Renal cortical epithelial cell (primary cell): ENCODE measurements around the gene CSTA. TPM values are rescaled to one million over a fixed set of nuclear protein-coding genes. Genes with fewer than 3 reads are reported as not detected.

Experiments used
- DNase-seq: peaks from one replicate; pipeline ENCODE4 v3.0.0-alpha.2; 2011; ENCODE audit warnings: low read depth
- total RNA-seq: library from RNA; depleted of rRNA; stranded (reverse); fragments of >200 nt; gene quantifications from 2 replicates; pipeline ENCODE4 v1.2.3, GENCODE V29; 2014

Gene CSTA, protein sequence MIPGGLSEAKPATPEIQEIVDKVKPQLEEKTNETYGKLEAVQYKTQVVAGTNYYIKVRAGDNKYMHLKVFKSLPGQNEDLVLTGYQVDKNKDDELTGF
- not detected in 2 replicates for total RNA-seq

DNA sequence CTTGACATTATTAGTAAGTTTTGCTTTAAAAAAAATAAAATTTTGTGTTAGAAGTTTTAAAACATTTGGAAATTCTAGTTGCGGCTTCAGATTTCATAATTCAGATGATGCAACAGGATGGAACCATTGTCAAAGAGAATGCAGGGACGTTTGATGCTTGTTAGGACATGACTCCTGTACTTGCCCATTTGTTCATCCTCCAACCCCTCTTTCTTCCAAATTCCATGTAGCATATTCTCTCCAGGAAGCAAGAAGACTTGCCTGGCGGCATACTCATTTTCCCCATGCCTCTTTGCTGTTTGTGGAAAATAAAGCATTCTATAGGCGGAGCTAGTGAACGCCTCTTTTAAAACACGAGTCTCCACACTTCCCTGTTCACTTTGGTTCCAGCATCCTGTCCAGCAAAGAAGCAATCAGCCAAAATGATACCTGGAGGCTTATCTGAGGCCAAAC, at the start of gene CSTA:
Gene CSTA (plus strand): TSS at position 378 of the 453 bp plus-strand sequence. CDS start 45 bp downstream, at position 423.
- no peak for DNase-seq

DNA sequence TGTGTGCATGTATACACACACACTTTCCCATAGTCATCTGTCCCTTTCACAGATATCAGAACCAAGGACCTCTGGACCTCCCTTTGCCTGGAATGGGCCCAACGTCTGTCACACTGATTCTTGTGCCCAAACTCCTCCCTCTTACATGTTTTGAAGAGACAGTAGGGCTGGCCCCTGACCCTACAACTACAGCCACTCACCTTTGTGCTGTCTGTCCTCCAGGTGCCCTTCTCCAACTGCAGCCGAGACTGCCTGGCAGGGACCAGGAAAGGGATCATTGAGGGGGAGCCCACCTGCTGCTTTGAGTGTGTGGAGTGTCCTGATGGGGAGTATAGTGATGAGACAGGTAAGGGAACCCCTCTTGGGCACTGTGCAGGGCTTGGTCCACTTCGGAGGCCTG, 43.2 kb upstream of the CSTA start:
- DNase-seq: no peak

DNA sequence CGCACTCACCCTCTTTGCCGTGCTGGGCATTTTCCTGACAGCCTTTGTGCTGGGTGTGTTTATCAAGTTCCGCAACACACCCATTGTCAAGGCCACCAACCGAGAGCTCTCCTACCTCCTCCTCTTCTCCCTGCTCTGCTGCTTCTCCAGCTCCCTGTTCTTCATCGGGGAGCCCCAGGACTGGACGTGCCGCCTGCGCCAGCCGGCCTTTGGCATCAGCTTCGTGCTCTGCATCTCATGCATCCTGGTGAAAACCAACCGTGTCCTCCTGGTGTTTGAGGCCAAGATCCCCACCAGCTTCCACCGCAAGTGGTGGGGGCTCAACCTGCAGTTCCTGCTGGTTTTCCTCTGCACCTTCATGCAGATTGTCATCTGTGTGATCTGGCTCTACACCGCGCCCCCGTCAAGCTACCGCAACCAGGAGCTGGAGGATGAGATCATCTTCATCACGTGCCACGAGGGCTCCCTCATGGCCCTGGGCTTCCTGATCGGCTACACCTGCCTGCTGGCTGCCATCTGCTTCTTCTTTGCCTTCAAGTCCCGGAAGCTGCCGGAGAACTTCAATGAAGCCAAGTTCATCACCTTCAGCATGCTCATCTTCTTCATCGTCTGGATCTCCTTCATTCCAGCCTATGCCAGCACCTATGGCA, 41.1 kb upstream of the CSTA start:
- DNase-seq: no peak

DNA sequence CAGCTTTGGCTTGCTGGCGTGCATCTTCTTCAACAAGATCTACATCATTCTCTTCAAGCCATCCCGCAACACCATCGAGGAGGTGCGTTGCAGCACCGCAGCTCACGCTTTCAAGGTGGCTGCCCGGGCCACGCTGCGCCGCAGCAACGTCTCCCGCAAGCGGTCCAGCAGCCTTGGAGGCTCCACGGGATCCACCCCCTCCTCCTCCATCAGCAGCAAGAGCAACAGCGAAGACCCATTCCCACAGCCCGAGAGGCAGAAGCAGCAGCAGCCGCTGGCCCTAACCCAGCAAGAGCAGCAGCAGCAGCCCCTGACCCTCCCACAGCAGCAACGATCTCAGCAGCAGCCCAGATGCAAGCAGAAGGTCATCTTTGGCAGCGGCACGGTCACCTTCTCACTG, 40.6 kb upstream of the CSTA start:
- no peak for DNase-seq

DNA sequence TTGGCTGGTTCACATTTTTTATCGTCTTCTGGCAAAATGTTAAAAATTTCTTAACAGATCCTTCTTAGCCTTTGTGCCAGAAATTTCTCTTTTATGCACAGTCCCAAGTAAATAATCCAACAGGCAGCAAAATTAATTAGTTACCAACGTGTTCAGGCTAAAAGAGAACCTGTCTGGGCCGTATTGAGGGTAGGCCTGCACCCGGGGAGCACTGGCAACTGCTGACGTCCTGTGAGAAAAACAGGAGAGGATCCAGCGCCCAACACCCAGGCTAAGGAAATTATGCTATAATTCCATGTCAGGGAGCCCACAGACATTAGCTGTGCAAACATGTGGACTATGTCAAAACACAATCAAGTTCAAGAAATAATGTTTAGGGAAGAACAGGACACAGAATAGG, 30.7 kb upstream of the CSTA start:
- DNase-seq: peak; percentile 22

DNA sequence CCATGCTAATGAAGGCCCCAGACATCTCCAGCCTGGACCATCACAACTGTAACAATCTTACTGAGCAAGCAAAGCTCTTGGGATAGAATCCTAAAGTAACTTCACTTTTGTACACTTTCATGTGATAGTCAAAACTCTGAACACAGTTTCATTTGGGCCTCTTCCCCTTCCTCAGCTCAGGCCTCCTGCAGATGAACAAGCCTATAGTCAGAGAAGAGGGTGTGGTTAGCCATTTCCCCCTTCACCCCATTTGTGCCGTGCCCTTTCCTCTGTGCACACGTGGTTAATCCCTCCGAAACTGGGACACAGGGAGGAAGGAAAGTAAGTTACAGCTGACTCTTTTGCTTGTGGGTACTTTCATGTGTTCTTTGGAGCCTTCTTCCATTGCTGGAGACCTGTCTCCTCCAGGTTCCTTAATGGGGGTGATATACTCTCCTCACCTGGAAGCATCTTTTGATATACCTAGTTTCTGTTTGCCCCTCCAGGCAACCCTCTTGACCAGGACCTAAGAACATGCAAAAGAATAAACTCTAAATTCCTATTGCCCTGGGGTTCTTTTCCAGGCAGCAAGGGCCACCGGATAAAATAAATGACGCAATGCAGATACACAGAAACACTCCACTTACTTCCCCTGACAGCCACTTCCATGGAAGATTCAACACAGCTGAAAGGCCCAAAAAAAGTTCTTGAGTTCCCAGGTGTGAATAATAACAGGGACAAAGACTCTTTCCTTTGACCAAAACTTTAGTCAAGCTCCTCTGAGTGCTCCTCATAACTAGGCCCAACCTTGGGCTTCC, 29.6 kb upstream of the CSTA start:
- DNase-seq: no peak

DNA sequence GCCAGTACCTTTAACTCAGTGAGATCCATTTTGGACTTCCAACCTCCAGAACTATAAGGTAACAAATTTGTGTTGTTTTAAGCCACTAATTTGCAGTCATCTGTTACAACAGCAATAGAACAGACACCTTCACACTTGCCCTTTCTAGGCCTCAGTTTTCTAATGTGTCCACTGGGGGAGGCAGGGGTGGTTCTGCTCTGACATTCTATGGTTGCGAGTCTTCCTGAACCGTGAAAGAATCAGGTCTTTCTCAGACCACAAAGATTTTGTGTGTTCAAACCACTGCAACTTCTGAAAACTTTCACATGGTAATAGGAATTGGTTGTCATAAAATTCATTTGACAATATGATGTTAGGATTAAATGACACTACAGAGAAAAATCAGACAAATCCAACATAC, 26.8 kb upstream of the CSTA start:
- DNase-seq: peak; percentile 41

DNA sequence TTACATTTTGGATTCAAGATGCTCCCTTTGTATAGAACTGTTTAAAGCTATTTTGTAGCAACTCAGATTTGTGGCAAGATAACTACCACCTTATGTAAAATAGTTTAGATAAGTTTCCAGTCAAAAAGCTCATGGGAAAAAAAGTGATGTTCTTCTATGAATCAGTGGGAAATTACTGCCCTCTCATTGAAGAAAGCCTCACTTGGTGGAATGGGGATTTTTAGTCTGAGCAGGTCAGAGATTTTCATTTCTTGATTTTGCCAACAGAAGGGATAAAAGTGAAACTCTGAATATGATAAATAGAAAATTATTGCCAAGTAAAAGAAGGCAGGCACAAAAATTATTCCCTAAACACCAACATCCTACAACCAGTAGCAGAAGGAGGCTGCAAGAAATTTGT, 25.8 kb upstream of the CSTA start:
- DNase-seq: no peak

DNA sequence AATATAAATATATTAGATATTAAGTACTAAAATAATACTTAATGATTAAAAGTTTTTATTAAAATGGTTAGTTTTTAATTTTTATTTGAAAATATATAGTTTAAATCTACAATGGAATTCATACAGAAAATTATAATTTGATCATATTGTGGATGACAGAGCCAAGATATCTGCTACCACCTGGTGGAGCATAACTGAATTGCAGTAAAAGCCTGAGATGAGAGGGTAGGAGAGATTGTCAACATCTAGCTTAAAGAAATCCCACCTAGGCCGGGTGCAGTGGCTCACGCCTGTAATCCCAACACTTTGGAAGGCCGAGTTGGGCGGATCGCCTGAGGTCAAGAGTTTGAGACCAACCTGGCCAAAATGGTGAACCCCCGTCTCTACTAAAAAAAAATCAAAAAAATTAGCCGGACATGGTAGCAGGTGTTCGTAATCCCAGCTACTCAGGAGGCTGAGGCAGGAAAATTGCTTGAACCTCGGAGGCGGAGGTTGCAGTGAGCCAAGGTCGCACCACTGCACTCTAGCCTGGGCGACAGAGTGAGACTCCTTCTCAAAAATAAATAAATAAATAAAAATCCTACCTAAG, 25.1 kb upstream of the CSTA start:
- DNase-seq: no peak

DNA sequence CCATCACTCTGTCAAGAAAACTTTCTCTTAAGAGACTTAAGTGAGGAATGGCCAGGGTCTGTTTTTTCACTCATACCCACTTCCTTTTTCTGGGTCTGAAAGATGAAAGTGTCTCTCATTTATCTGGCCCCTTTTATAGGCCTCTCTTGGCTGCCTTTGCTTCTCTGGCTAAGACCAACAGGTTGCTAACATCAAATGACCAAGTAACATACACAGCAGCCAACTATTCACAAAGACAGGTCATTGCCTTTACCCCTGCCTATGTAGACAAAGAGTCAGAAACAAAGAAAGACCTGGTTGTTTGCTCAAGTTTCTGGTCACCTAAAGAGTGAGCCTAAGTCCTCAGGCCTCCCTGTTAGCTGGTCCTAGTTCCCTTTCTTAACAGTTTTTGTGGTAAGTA, 24.0 kb upstream of the CSTA start:
- no peak for DNase-seq

DNA sequence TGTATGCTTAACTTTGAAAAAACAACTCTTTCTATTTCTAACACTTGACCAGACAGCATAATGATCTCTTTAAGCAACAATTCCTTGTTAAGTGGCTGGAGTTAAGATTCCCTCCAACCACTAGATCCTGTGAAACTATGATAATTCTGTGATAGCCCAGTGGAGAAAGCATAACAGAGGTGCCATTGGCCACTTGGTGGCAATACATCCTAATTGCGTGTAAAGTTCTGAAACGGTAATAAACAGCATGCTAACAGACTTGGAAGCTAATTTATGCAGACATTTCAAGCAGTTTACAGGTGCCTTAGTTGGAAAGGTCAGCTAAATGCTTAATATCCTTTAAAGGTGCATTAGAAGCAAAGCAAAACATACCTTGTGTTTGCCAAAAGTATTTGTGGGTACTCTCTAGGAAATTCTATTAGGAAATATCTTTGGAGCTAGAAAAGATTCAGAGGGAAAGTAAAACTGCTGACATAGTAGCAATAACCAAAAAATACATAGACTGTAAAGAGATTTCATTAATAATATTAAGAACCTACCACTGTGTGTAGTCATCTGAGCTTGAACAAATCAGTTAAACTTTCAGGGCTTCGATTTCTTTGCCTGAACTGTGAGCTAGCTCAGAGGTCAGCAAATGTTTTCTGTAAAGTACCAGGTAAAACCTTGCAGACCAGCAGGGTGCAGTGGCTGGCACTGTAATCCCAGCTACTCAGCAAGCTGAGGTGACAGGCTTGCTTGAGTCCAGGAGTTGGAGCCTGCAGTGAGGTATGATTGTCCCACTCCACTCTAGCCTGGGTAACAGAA, 19.0 kb upstream of the CSTA start:
- peak; percentile 55 for DNase-seq

DNA sequence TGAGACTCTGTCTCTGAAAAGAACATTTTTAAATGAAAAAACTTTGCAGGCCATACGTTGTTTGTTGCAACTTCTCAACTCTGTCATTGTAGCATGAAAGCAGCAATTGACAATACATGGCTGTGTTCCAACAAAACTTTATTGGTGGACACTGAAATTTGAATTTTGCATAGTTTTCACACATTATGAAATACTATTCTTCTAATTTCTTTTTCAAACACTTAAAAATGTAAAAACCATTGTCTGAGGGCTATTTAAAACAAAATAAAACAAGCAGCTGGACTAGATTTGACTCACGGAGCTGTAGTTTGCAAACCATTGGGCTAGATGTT, 18.5 kb upstream of the CSTA start:
- DNase-seq: no peak

DNA sequence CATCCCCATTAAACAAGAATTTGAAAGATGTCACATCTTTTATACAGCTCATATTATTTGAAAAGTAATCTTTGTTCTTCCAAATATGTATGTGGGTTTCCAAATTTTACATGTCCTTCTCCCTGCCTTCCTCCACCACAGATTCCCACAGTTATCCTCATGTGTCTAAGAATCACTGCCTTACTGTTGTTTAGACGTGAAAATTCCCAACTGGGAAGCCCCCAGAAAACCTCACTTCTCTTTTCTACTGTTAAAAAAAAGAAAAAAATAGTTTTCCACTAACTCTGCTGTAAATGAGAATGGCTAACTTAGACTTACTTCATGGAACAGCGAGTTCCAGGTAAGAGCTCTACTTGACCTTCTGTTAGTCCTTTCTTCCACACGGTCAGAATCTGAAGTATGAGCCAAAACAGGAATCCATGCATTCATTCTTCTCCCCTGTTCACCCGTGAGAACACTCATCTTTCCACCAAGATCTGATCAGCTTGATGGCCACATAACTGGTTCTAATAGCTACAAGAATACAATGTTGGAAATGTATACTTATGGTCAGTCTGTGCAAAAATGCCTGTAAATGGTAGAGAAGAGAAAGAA, 17.9 kb upstream of the CSTA start:
- DNase-seq: no peak

DNA sequence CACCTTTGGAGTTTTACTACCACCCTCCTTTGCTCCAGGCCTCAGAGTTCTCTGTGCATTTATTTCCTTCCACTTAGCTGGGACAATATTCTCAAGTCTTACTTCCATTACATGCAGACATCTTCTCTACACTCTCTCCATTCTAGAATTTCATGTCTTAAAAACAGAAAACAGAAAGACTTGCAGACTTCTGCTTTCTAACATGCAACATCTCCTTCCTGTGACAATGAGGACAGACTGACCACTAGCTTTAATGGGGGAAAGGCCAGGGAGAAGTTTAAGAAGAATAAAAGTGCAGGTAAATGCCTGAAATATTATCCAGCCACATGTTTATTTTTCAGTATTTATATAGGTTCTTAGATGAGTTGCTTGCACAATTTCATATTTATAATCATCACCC, 17.1 kb upstream of the CSTA start:
- no peak for DNase-seq

DNA sequence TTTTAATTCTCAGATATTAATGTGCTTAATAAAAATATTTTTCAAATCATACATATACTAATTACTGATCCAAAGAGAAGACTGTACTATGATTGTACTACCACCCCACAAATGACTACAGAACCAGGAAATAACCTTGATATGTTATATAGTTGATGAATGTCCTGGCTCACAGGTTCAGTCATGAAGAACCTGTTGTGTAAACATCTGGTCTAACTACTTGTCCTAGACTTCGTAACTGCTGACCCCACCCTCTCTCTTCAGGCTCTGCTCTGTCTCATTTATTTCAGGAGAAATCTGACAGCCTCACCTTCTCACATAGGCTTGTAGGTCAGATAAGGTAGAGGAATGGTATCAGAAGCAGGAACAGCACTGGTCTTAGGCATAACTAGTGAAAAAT, 14.7 kb upstream of the CSTA start:
- DNase-seq: peak; percentile 68

DNA sequence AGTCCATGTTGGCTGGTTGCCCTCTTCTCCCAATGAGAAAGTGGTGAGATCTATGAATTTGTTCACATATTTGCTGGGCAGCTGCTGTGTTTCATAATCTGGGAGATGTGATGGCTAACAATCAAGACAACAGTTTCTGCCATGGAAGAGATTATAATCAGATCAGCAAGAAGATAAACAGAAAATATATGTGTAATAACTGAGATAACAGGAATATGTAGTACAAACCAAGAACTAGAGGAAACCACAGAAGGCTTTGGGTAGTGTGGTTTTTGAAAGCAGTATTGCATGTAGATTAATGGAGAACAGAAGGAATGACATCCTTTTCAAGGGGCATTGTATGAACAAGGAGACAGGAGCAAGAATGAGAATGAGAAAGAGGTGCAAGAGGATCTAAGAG, 12.2 kb upstream of the CSTA start:
- DNase-seq: no peak

DNA sequence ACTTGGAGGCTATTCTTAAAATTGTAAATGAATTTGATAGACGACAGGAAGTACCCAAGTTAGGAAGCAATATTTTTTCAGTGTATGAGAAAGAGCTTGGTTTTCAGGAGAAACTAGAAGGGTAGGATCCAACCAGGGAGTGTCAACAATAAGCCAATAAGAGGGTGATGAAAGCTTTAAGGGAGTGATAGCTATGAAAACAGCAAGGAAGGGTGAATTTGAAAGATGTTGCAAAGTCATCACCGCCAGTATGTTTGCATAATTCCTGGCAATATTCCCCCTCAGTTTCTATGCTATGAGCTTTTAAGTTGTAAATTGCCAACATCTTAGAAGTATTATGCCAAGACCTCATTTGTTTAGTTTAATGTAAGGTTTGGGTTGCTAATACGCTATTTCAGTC, 11.8 kb upstream of the CSTA start:
- no peak for DNase-seq

DNA sequence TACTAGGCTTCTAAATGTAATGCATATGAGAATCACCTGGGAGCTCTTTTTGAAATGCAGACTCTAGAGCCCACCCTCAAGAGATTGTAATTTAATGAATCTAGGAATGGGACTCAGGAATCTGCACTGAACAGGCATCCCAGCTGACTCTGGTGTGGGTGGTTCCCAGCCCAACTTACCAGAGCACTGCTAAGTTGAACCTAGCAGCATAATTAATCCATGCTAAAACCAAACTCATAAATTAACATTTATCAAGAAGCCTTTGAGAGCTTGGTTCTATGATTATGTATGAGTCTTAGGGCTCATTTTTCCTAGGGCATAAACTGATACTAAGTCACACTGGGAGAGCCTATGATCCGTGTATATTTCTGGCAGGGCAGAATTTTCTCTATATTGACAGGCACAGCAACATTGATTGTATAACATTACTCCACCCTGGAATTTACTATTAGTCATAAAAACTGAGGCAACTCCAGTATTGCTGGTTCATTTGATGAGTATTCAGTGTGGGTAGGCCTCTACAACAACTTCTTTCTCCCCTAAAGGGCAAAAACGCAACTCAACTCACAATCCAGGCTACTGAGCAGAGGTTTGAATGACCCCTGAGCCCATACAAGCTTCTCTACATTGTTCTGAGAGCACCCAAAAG, 10.7 kb upstream of the CSTA start:
- peak; percentile 18 for DNase-seq

DNA sequence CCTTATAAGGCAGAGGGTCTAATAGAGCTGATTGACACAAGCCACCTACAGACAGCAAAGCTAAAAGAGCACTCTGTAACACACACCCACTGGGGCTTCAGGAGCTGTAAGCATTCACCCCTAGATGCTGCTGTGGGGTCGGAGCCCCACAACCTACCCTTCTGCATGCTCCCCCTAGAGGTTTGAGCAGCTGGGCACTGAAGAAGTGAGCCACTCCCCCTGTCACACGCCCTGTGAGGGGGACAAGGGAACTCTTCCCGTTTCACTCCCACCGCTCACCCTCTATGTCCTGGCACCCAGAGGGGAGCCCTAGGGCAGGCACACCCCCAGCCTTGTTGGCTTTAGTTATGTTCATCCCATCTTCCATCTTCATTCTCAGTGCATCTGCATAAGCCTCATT, 9.4 kb upstream of the CSTA start:
- no peak for DNase-seq

DNA sequence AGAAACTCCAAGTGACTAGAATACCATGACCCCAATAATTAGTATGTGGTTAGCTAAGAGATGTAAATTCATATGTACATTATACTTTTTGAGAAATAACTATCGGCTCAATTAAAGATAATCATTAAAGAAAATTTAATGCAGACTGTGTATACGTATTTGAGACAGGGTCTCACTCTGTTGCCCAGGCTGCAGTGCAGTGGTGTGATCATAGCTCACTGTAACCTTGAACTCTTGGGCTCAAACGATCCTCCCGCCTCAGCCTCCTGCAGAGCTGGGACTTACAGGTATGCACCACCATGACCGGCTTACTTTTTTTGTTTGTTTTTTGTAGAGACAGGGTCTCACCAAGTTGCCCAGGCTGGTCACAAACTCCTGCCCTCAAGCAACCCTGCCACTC, 8.7 kb upstream of the CSTA start:
- no peak for DNase-seq

DNA sequence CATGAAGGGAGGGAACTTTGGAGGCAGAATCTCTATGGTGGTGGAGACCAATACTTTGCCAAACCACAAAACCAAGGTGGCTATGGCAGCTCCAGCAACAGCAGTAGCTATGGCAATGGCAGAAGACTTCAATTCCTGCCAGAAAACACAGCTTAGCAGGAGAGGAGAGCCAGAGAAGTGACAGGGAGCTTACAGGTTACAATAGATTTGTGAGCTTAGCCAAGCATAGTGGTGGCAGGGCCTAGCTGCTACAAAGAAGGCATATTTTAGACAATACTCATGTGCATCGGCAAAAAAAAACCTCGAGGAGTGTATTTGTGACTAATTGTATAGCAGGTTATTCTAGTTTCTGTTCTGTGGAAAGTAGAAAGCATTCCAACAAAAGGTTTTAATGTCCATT, 6.4 kb upstream of the CSTA start:
- peak; percentile 34 for DNase-seq
